Measurements from ENCODE around the gene TSPAN10. TPM values are rescaled to one million over a fixed set of nuclear protein-coding genes. Genes with fewer than 3 reads are reported as not detected.

The TSPAN10 gene
- total RNA-seq, 1 donor from 2014 or later = not detected

DNA sequence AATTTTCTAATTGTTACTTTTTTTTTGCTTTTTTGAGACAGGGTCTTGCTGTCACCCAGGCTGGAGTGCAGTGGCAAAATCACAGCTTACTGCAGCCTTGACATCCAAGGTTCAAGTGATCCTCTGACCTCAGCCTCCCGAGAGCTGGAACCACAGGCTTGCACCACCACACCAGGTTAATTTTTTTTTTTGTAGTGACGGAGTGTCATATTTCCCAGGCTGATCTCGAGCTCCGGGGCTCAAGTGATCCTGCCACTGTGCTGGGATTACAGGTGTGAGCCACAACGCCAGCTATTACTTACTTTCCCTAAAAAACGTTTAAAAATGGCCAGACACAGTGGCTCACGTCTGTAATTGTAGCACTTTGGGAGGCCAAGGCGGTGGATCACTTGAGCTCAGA lies 6.7 kb upstream of the TSPAN10 start:
- no peaks in the 10 kb centered on the region for H3K9me3 Mint-ChIP-seq (ENCODE audit: unreplicated experiment)
- H3K27ac Mint-ChIP-seq (ENCODE audit: unreplicated experiment) = no peak overlapping the region
- DNase-seq = no peak
- H3K4me1 Mint-ChIP-seq (ENCODE audit: low read depth, unreplicated experiment) = peaks cover 2% of the 10 kb centered on the region
- no peak overlapping the region for H3K4me3 Mint-ChIP-seq (ENCODE audit: unreplicated experiment)
- TF ChIP-seq, protein P1, sequence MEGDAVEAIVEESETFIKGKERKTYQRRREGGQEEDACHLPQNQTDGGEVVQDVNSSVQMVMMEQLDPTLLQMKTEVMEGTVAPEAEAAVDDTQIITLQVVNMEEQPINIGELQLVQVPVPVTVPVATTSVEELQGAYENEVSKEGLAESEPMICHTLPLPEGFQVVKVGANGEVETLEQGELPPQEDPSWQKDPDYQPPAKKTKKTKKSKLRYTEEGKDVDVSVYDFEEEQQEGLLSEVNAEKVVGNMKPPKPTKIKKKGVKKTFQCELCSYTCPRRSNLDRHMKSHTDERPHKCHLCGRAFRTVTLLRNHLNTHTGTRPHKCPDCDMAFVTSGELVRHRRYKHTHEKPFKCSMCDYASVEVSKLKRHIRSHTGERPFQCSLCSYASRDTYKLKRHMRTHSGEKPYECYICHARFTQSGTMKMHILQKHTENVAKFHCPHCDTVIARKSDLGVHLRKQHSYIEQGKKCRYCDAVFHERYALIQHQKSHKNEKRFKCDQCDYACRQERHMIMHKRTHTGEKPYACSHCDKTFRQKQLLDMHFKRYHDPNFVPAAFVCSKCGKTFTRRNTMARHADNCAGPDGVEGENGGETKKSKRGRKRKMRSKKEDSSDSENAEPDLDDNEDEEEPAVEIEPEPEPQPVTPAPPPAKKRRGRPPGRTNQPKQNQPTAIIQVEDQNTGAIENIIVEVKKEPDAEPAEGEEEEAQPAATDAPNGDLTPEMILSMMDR (IDR thresholded peaks at IDR 0.05; ENCODE audit: partially characterized antibody, unreplicated experiment) = no peak
- H3K36me3 Mint-ChIP-seq (ENCODE audit: unreplicated experiment) = peaks cover 8% of the 10 kb centered on the region
- H3K27me3 Mint-ChIP-seq (ENCODE audit: unreplicated experiment) = peaks cover 2% of the 10 kb centered on the region

DNA sequence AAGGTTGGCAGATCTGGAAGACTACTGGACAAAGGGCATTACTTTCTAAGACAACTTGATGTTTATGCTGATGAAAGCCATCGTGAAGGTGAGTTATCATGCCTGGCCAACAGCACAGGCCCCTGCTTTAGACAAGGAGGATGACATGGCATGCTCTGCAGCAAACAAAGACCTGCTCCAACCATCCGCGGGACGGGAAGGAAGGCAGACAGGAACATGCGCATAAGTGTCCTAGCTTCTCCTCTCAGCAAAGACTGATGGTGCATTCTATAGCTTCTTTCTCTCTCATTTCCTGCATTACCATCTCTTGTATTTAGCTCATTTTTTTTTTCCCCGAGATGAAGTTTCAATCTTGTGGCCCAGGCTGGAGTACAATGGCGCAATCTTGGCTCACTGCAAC lies 5.5 kb upstream of the TSPAN10 start:
- Mint-ChIP-seq H3K9me3 (ENCODE audit: unreplicated experiment) (peaks cover 2% of the 10 kb centered on the region), H3K27ac (ENCODE audit: unreplicated experiment) (no peak overlapping the region), H3K27me3 (ENCODE audit: unreplicated experiment) (peaks cover 2% of the 10 kb centered on the region), H3K4me3 (ENCODE audit: unreplicated experiment) (no peak overlapping the region), H3K36me3 (ENCODE audit: unreplicated experiment) (peaks cover under 1% of the 10 kb centered on the region), H3K4me1 (ENCODE audit: low read depth, unreplicated experiment) (peaks cover 5% of the 10 kb centered on the region)
- TF ChIP-seq, protein P1 (IDR thresholded peaks at IDR 0.05; ENCODE audit: partially characterized antibody, unreplicated experiment) = no peak
- no peak for DNase-seq

DNA sequence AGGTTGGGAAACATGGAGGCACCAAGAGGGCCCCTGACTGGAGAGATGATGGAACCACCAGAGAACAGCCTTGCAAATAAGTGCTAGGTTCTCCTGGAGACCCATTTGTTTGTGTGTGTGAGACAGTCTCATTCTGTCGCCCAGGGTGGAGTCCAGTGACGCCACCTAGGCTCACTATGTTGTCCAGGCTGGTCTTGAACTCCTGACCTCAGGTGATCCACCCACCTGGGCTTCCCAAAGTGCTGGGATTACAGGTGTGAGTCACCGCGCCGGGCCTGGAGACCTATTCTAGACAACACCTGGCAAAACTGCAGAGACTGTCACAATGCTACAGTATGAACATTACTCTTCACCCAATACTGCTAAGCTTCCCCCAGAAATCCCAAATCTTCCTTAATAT lies 1.6 kb upstream of the TSPAN10 start:
- Mint-ChIP-seq H3K36me3 (ENCODE audit: unreplicated experiment) (no peaks in the 10 kb centered on the region), H3K27ac (ENCODE audit: unreplicated experiment) (peak overlapping the region; percentile 88), H3K4me3 (ENCODE audit: unreplicated experiment) (peak overlapping the region; percentile 97), H3K9me3 (ENCODE audit: unreplicated experiment) (peaks cover 2% of the 10 kb centered on the region), H3K4me1 (ENCODE audit: low read depth, unreplicated experiment) (peaks cover 5% of the 10 kb centered on the region), H3K27me3 (ENCODE audit: unreplicated experiment) (peaks cover 2% of the 10 kb centered on the region)
- TF ChIP-seq, protein P1 (IDR thresholded peaks at IDR 0.05; ENCODE audit: partially characterized antibody, unreplicated experiment) = no peak
- DNase-seq = no peak

DNA sequence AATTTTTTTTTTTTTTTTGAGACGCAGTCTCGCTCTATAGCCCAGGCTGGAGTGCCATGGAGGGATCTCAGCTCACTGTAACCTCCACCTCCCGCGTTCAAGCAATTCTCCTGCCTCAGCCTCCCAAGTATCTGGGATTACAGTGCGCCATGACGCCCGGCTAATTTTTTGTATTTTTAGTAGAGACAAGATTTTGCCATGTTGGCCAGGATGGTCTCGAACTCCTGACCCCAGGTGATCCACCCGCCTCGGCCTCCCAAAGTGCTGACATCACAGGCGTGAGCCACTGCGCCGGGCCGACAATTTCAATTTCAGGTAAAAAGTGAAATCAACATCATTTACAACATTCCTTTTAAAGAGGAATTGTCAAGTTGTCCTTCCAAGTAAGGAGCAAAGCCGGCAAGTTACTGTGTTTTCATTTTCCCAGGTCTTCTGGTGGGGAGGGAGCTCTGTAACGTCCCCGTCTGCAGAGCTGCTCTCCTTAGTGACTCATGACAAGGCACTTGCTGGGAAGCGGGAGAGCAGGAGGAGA lies 957 bp upstream of the TSPAN10 start:
- Mint-ChIP-seq H3K36me3 (ENCODE audit: unreplicated experiment) (no peaks in the 10 kb centered on the region), H3K4me3 (ENCODE audit: unreplicated experiment) (peak overlapping the region; percentile 97), H3K4me1 (ENCODE audit: low read depth, unreplicated experiment) (peaks cover 5% of the 10 kb centered on the region), H3K9me3 (ENCODE audit: unreplicated experiment) (peaks cover 2% of the 10 kb centered on the region), H3K27ac (ENCODE audit: unreplicated experiment) (peak overlapping the region; percentile 88), H3K27me3 (ENCODE audit: unreplicated experiment) (peaks cover 2% of the 10 kb centered on the region)
- TF ChIP-seq, protein P1 (IDR thresholded peaks at IDR 0.05; ENCODE audit: partially characterized antibody, unreplicated experiment) = no peak
- DNase-seq = no peak

DNA sequence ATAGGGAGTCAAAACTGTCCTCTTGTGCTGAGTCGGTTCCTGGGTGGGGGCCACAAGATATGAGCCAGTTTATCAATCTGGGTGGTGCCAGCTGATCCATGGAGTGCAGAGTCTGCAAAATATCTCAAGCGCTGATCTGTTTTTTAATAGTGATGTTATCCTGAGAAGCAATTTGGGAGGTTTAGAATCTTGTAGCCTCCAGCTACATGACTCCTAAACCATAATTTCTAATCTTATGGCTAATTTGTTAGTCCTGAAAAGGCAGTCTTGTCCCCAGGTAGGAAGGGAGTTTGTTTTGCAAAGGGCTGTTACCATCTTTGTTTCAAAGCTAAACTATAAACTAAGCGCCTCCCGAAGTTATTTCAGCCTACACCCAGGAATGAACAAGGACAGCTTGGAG lies 1.7 kb downstream of the TSPAN10 start:
- Mint-ChIP-seq H3K27ac (ENCODE audit: unreplicated experiment) (no peak overlapping the region), H3K4me3 (ENCODE audit: unreplicated experiment) (peak overlapping the region; percentile 8), H3K27me3 (ENCODE audit: unreplicated experiment) (peaks cover 4% of the 10 kb centered on the region), H3K36me3 (ENCODE audit: unreplicated experiment) (no peaks in the 10 kb centered on the region), H3K9me3 (ENCODE audit: unreplicated experiment) (peaks cover 2% of the 10 kb centered on the region), H3K4me1 (ENCODE audit: low read depth, unreplicated experiment) (peaks cover 2% of the 10 kb centered on the region)
- TF ChIP-seq, protein P1 (IDR thresholded peaks at IDR 0.05; ENCODE audit: partially characterized antibody, unreplicated experiment) = no peak
- DNase-seq = no peak
